ENCODE data around the gene CRYBG2. TPM values are rescaled to one million over a fixed set of nuclear protein-coding genes. Genes with fewer than 3 reads are reported as not detected.

Gene CRYBG2
- polyA plus RNA-seq, 1 donor from 2014 or later = 3.1 TPM

GRCh38 chr1:26275580-26276431 is 78.1 kb downstream of the CRYBG2 start:
- peak overlapping the region in 3 of 4 donors; percentile 30 to 64 (median 46) for H3K4me3 Mint-ChIP-seq
- H3K9me3 Mint-ChIP-seq = no peaks in the 10 kb centered on the region
- peaks cover 14 to 36% (median 25%) of the 10 kb centered on the region in 3 donors for H3K4me1 Mint-ChIP-seq
- H3K27ac Mint-ChIP-seq = peak overlapping the region; percentile 56 to 94 (median 86)
- H3K36me3 Mint-ChIP-seq = peaks cover 4% of the 10 kb centered on the region
- H3K27me3 Mint-ChIP-seq = no peaks in the 10 kb centered on the region

- Mint-ChIP-seq H3K4me3 (peak overlapping the region in 1 of 4 donors; percentile 34), H3K36me3 (peaks cover 4% of the 10 kb centered on the region), H3K27me3 (no peaks in the 10 kb centered on the region), H3K4me1 (peaks cover 14 to 35% (median 24%) of the 10 kb centered on the region in 3 donors), H3K9me3 (no peaks in the 10 kb centered on the region), H3K27ac (peak overlapping the region in 1 of 3 donors; percentile 94)
Observed at GRCh38 chr1:26274801-26275425, 79.0 kb downstream of the CRYBG2 start.

Other genes with a start within 250 kb of the CRYBG2 start
- 3.7 TPM for gene PDIK1L, start 242.3 kb downstream of the CRYBG2 start, polyA plus RNA-seq
- gene FAM110D, start 195.1 kb downstream of the CRYBG2 start, polyA plus RNA-seq = not detected
- gene C1orf232, start 185.2 kb downstream of the CRYBG2 start, polyA plus RNA-seq = not detected
- gene ZNF593, start 184.2 kb downstream of the CRYBG2 start, polyA plus RNA-seq = 43.7 TPM
- gene ZNF593OS, start 182.3 kb downstream of the CRYBG2 start, polyA plus RNA-seq = 0.61 TPM
- 2.2 TPM for gene CNKSR1, start 176.6 kb downstream of the CRYBG2 start, polyA plus RNA-seq
- not detected for gene CATSPER4, start 163.5 kb downstream of the CRYBG2 start, polyA plus RNA-seq
- gene CEP85, start 119.9 kb downstream of the CRYBG2 start, polyA plus RNA-seq = 6.6 TPM
- gene SH3BGRL3, start 74.0 kb downstream of the CRYBG2 start, polyA plus RNA-seq = 1,152 TPM
- 11.2 TPM for gene UBXN11, start 47.5 kb downstream of the CRYBG2 start, polyA plus RNA-seq
- gene CD52, start 36.2 kb downstream of the CRYBG2 start, polyA plus RNA-seq = 10,525 TPM
- gene ZNF683, start 18.6 kb upstream of the CRYBG2 start, polyA plus RNA-seq = 8.8 TPM
- not detected for gene LIN28A, start 56.7 kb upstream of the CRYBG2 start, polyA plus RNA-seq
- 23.7 TPM for gene DHDDS, start 78.2 kb upstream of the CRYBG2 start, polyA plus RNA-seq
- 748 TPM for gene HMGN2, start 118.3 kb upstream of the CRYBG2 start, polyA plus RNA-seq
- 152 TPM for gene RPS6KA1, start 175.6 kb upstream of the CRYBG2 start, polyA plus RNA-seq

All from IgD-negative memory B cell (primary cell).